Tibial nerve (tissue), 4 donors: ENCODE data around the gene CDON. TPM values are rescaled to one million over a fixed set of nuclear protein-coding genes. Genes with fewer than 3 reads are reported as not detected.
"Not testable (repeated sequence)": the region's sequence is repeated elsewhere in the genome, so short reads cannot be mapped to it uniquely, and the experiment has no call there.

Source experiments
- DNase-seq, 2 donors: peaks; one replicate each; pipeline ENCODE4 v3.0.0-alpha.2; 2019; ENCODE audit warnings: low spot score in 2 of 2
- H3K27ac ChIP-seq, 4 donors: fragments of 200-600 bp; sonication (generic) in 3 of 4; one replicate each; pipeline ENCODE4 v1.5.1; 2017 to 2019; ENCODE audit warnings: mild to moderate bottlenecking in 1 of 4
- H3K27me3 ChIP-seq, 2 donors: fragments of 200-600 bp; sonication (generic) in 1 of 2; one replicate each; pipeline versions ENCODE4 v1.5.1 to v1.6.0; 2017 to 2019
- H3K36me3 ChIP-seq, 3 donors: fragments of 200-600 bp; sonication (generic); one replicate each; pipeline ENCODE4 v1.5.1; 2018 to 2019
- H3K4me1 ChIP-seq, 4 donors: fragments of 200-600 bp; sonication (generic) in 3 of 4; one replicate each; pipeline ENCODE4 v1.5.1; 2017 to 2019
- H3K4me3 ChIP-seq, 4 donors: fragments of 200-600 bp; sonication (generic) in 3 of 4; one replicate each; pipeline ENCODE4 v1.5.1; 2017 to 2019; ENCODE audit warnings: mild to moderate bottlenecking in 1 of 4, moderate library complexity in 1 of 4
- H3K9me3 ChIP-seq, 4 donors: fragments of 200-600 bp; sonication (generic) in 3 of 4; one replicate each; pipeline ENCODE4 v1.5.1; 2017 to 2019
- EP300 ChIP-seq, 2 donors: sonication (generic); formaldehyde crosslinking; IDR thresholded peaks; one replicate each; pipeline ENCODE4 v1.6.1; 2017; ENCODE audit warnings: antibody characterized with exemption in 2 of 2, mild to moderate bottlenecking in 1 of 2
- POLR2A ChIP-seq, 2 donors: fragments of 450-650 bp; IDR thresholded peaks; one replicate each; pipeline ENCODE4 v1.6.1; 2017; ENCODE audit warnings: antibody characterized with exemption in 2 of 2, mild to moderate bottlenecking in 2 of 2, moderate library complexity in 2 of 2
- WGBS, 2 donors: methylation state at CpG; one replicate each; pipeline ENCODE4 v1.1.5; 2018; 5-methylcytosine and 5-hydroxymethylcytosine counted together
- total RNA-seq, 4 donors: library from RNA; depleted of rRNA; stranded (reverse); fragments of >200 nt; gene quantifications; one replicate each; pipeline ENCODE4 v1.1.0, GENCODE V29; 2016
- TF ChIP-seq, protein P1 (sequence below), 5 experiments: fragments of 200-600 bp in 3 of 5; fragments of 450-650 bp in 2 of 5; sonication (generic) in 3 of 5; IDR thresholded peaks; one replicate each; pipeline ENCODE4 v1.5.1; 2016 to 2019; ENCODE audit warnings: antibody characterized with exemption in 5 of 5, mild to moderate bottlenecking in 3 of 5, moderate library complexity in 2 of 5

CDON gene
- total RNA-seq, 4 donors from 2014 or later, result 14.4 to 25.9 (median 15.3) TPM

DNA sequence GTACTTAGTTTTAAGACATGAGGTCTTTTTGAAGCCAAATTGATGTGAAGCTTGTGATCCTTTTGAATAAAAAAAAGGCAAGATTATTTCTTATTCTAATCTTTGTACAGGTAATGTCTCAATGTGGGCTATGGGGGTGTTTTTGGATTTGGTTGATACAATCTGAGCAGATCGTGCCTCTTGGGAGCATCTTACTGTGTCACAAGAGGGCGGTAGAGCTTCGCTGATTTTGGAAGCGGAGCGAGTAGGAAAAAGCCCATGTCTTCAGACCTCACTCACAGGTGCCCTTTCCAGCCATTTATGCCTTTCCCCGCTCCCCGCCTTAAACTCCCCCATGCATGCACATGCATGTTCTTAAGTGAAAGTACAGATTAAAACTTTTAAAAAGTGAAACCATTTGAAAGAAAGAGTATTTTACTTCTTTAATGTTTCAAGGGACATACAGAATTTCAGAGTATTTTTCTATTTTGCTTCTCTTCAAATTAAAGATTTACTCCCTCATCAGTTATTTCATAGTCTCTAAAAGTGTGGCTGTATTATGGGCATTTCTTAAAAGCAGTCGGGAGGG is 139.6 kb downstream of the CDON start:
- H3K36me3 ChIP-seq, result no peaks in the 10 kb centered on the region
- 6 to 10% methylated on average over 8 of the region's 8 CpGs for WGBS, 2 donors
- H3K4me3 ChIP-seq, result no peak overlapping the region
- H3K4me1 ChIP-seq, result no peaks in the 10 kb centered on the region
- no peaks in the 10 kb centered on the region for H3K9me3 ChIP-seq
- H3K27ac ChIP-seq, result no peak overlapping the region
- DNase-seq, result peak; percentile 45 to 75
- no peaks in the 10 kb centered on the region for H3K27me3 ChIP-seq
- no peak for TF ChIP-seq POLR2A (IDR thresholded peaks at IDR 0.05)
- TF ChIP-seq EP300 (IDR thresholded peaks at IDR 0.05), result no peak
- TF ChIP-seq, protein P1, sequence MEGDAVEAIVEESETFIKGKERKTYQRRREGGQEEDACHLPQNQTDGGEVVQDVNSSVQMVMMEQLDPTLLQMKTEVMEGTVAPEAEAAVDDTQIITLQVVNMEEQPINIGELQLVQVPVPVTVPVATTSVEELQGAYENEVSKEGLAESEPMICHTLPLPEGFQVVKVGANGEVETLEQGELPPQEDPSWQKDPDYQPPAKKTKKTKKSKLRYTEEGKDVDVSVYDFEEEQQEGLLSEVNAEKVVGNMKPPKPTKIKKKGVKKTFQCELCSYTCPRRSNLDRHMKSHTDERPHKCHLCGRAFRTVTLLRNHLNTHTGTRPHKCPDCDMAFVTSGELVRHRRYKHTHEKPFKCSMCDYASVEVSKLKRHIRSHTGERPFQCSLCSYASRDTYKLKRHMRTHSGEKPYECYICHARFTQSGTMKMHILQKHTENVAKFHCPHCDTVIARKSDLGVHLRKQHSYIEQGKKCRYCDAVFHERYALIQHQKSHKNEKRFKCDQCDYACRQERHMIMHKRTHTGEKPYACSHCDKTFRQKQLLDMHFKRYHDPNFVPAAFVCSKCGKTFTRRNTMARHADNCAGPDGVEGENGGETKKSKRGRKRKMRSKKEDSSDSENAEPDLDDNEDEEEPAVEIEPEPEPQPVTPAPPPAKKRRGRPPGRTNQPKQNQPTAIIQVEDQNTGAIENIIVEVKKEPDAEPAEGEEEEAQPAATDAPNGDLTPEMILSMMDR (IDR thresholded peaks at IDR 0.05), result peak; percentile 59 to 81 (median 70)

DNA sequence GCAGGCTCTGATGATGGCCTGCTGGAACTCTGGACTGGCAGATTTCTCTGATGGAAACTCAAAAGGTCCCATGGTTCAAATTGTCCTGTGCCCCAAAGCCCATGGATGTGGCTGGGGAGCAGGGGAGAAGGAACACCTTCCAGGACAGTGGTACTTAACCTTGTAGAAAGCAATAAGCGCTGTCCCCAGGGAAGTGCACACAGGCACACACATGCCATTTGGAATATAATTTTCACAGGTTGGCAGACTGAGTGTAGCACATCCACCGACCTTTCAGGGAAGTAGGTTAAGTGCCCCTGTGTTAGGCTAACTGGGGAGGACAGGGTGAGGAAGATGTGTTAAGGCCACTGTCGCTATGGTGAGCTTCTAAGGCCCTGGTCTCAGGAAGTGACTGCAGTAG is 140.5 kb downstream of the CDON start:
- no peak for DNase-seq
- Histone ChIP-seq H3K36me3 (no peaks in the 10 kb centered on the region), H3K9me3 (no peaks in the 10 kb centered on the region), H3K4me1 (no peaks in the 10 kb centered on the region), H3K27me3 (no peaks in the 10 kb centered on the region), H3K4me3 (no peak overlapping the region), H3K27ac (no peak overlapping the region)
- TF ChIP-seq, protein P1 (IDR thresholded peaks at IDR 0.05), result no peak
- TF ChIP-seq EP300 (IDR thresholded peaks at IDR 0.05), result no peak
- TF ChIP-seq POLR2A (IDR thresholded peaks at IDR 0.05), result no peak
- WGBS, 2 donors, result 86% methylated on average over 3 of the region's 3 CpGs

DNA sequence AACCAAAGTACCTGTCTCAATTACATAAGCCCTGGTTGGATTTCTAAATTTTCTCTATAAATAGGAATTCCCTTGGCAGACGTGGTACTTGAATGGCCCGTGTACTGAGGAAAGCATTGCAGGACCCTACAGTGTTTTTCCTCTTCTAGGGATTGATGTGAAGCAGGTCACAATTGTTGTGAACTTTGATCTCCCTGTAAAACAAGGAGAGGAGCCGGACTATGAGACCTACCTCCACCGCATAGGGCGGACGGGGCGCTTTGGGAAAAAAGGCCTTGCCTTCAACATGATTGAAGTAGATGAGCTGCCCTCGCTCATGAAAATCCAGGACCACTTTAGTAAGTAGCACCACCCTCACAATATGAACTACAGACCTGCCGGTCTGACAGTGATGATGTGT is 141.6 kb downstream of the CDON start:
- Histone ChIP-seq H3K9me3 (no peaks in the 10 kb centered on the region), H3K4me1 (no peaks in the 10 kb centered on the region), H3K36me3 (no peaks in the 10 kb centered on the region), H3K27me3 (peaks cover 0 to 11% of the 10 kb centered on the region in 2 donors), H3K4me3 (no peak overlapping the region), H3K27ac (no peak overlapping the region)
- TF ChIP-seq, protein P1 (IDR thresholded peaks at IDR 0.05), result no peak
- TF ChIP-seq POLR2A (IDR thresholded peaks at IDR 0.05) (no peak), EP300 (IDR thresholded peaks at IDR 0.05) (no peak)
- 83 to 85% methylated on average over 9 of the region's 9 CpGs for WGBS, 2 donors
- no peak for DNase-seq

DNA sequence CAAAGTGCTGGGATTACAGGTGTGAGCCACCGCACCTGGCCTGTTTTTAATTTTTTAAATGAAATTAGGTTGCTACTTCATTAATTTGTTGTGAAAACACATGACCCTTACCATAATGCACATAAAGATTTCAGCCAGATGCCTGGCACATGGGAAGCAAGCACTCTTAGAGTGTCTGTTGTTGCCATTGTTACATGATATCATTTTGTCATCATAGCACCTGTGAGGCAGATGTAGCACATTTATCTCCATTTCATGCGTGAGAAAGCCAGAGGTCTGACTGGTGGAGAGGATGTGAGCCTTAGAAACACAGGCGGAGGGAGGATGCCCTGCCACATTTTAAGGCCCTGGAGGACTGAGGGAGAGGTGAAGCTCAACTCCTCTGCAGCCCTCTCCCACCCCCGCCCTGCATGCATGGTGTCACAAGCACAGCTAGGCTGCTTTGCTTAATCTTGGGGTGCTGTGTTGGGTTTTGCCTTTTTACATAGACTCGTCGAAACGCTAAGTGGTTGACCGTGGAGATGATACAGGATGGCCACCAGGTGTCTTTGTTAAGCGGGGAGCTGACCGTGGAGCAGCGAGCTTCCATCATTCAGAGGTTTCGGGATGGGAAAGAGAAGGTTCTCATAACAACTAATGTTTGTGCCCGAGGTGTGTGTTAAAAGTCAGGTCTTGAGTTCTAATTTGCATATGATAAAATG is 144.4 kb downstream of the CDON start:
- H3K36me3 ChIP-seq, result no peaks in the 10 kb centered on the region
- H3K27me3 ChIP-seq, result peaks cover 0 to 11% of the 10 kb centered on the region in 2 donors
- WGBS, 2 donors, result 83% methylated on average over 13 of the region's 13 CpGs
- no peak overlapping the region for H3K4me3 ChIP-seq
- TF ChIP-seq EP300 (IDR thresholded peaks at IDR 0.05) (no peak), POLR2A (IDR thresholded peaks at IDR 0.05) (no peak)
- TF ChIP-seq, protein P1 (IDR thresholded peaks at IDR 0.05), result no peak
- no peak for DNase-seq
- H3K27ac ChIP-seq, result no peak overlapping the region
- no peaks in the 10 kb centered on the region for H3K9me3 ChIP-seq
- no peaks in the 10 kb centered on the region for H3K4me1 ChIP-seq

DNA sequence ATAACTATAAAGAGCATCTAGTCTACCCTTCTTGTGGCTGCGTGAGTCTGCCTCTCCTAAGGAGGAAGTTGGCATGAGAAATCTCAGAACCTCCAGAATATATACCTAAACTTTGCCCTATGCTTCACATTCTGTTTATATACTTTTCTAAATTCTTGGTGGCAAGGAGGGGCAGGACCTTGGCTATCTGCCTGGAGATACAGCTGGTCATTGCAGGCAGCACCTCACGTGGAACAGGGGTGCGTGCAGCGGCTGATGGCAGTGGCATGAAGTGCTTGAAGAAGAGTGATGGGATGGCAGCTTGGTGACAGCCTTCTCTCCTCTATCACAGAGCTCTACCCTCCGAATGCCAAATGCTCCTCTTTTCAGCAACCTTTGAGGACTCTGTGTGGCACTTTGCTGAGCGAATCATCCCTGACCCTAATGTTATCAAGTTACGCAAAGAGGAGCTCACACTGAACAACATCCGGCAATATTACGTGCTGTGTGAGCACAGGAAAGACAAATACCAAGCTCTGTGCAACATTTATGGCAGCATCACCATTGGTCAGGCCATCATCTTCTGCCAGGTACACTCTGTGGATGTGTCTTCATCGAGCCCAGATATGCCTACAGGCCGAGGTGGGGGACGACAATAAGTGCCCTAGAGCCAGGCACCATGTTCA is 145.9 kb downstream of the CDON start:
- H3K4me1 ChIP-seq, result no peaks in the 10 kb centered on the region
- DNase-seq, result no peak
- TF ChIP-seq EP300 (IDR thresholded peaks at IDR 0.05) (no peak), POLR2A (IDR thresholded peaks at IDR 0.05) (no peak)
- TF ChIP-seq, protein P1 (IDR thresholded peaks at IDR 0.05), result no peak
- no peaks in the 10 kb centered on the region for H3K9me3 ChIP-seq
- no peaks in the 10 kb centered on the region for H3K36me3 ChIP-seq
- no peak overlapping the region for H3K27ac ChIP-seq
- WGBS, 2 donors, result 79 to 90% methylated on average over 12 of the region's 12 CpGs
- H3K27me3 ChIP-seq, result peaks cover 0 to 11% of the 10 kb centered on the region in 2 donors
- H3K4me3 ChIP-seq, result no peak overlapping the region

DNA sequence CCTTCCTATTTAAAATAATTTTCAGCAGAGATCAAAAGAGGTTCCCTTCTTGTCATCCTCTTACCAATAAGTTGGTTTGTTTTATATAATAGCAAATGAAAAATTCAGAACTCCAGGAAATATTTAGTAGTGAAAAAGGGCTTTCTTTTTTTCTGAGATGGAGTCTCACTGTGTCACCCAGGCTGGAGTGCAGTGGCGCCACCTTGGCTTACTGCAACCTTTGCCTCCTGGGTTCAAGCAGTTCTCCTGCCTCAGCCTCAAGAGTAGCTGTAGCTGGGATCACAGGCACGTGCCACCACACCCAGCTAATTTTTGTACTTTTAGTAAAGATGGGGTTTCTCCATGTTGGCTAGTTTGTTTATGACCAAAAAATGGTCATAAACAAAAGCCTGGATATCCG is 148.1 kb downstream of the CDON start:
- H3K4me1 ChIP-seq, DNase-seq, H3K27ac ChIP-seq, H3K9me3 ChIP-seq, H3K4me3 ChIP-seq, H3K36me3 ChIP-seq: not testable (repeated sequence)
- H3K27me3 ChIP-seq, result peaks cover 0 to 11% of the 10 kb centered on the region in 2 donors
- WGBS, 2 donors, result 86 to 87% methylated on average over 3 of the region's 3 CpGs
